Esophagus squamous epithelium (tissue), 5 donors: ENCODE measurements around the gene RAB9A. TPM values are rescaled to one million over a fixed set of nuclear protein-coding genes. Genes with fewer than 3 reads are reported as not detected.
A peak's percentile ranks its signal among the peaks of the same experiment; 100 is the strongest.

ENCODE experiments used
- DNase-seq: peaks from one replicate; lab custom pipeline; 2025; lab: John Stamatoyannopoulos, UW
- H3K27ac ChIP-seq, 4 donors: fragments of 200-600 bp; sonication (generic); one replicate each; pipeline ENCODE4 v1.5.1; 2016 to 2019; ENCODE audit warnings: mild to moderate bottlenecking in 1 of 4
- H3K27me3 ChIP-seq, 4 donors: fragments of 200-600 bp; sonication (generic); 1 replicate in 3 of 4; 2 replicates in 1 of 4; pipeline versions ENCODE4 v1.5.1 to v1.6.0; 2017 to 2021; ENCODE audit warnings: antibody characterized with exemption in 1 of 4
- H3K36me3 ChIP-seq, 3 donors: fragments of 200-600 bp; sonication (generic); one replicate each; pipeline ENCODE4 v1.5.1; 2016 to 2019
- H3K4me1 ChIP-seq, 3 donors: fragments of 200-600 bp; sonication (generic); one replicate each; pipeline ENCODE4 v1.5.1; 2017 to 2019
- H3K4me3 ChIP-seq, 4 donors: fragments of 200-600 bp; sonication (generic); 1 replicate in 3 of 4; 2 replicates in 1 of 4; pipeline ENCODE4 v1.5.1; 2016 to 2019; ENCODE audit warnings: mild to moderate bottlenecking in 2 of 4, moderate library complexity in 1 of 4
- H3K9me3 ChIP-seq, 3 donors: fragments of 200-600 bp; sonication (generic); one replicate each; pipeline ENCODE4 v1.5.1; 2016 to 2019
- CTCF ChIP-seq, 6 experiments: fragments of 450-650 bp in 4 of 6; fragments of 200-600 bp in 2 of 6; sonication (generic) in 2 of 6; IDR thresholded peaks; one replicate each; pipeline ENCODE4 v1.5.1; 2016 to 2019; ENCODE audit warnings: antibody characterized with exemption in 6 of 6, mild to moderate bottlenecking in 4 of 6, moderate library complexity in 4 of 6
- POLR2A ChIP-seq, 4 donors: fragments of 450-650 bp; IDR thresholded peaks; one replicate each; pipeline ENCODE4 v1.6.1; 2017; ENCODE audit warnings: antibody characterized with exemption in 4 of 4, mild to moderate bottlenecking in 4 of 4, moderate library complexity in 3 of 4
- WGBS, 2 donors: methylation state at CpG; one replicate each; pipeline ENCODE4 v1.1.5; 2018; 5-methylcytosine and 5-hydroxymethylcytosine counted together
- intact Hi-C: fragments of 100-400 bp; cut with DNase I; formaldehyde crosslinking; loops from one replicate; pipeline ENCODE4 v1.15.0; 2022
- total RNA-seq, 4 donors: library from RNA; depleted of rRNA; stranded (reverse); fragments of >200 nt; gene quantifications; one replicate each; pipeline ENCODE4 v1.1.0, GENCODE V29; 2016
- donor health status: DM: yes; HTN: yes; CAD: no.

RAB9A gene
- total RNA-seq, 4 donors from 2014 or later, result 24.4 to 28.6 (median 25.8) TPM

- Histone ChIP-seq H3K27me3 (no peaks in the 10 kb centered on the region), H3K27ac (peak within 1 kb of the TSS; percentile 90 to 97 (median 93)), H3K4me1 (peaks cover 0 to 31% (median 9%) of the 10 kb centered on the region in 3 donors), H3K36me3 (peaks cover 0 to 5% (median 0%) of the 10 kb centered on the region in 3 donors), H3K9me3 (no peaks in the 10 kb centered on the region), H3K4me3 (peak within 1 kb of the TSS; percentile 71 to 89 (median 76))
- WGBS, 2 donors, result 0 to 3% methylated on average over 10 to 24 of the region's 75 CpGs
- intact Hi-C loops, result no loop called here
- TF ChIP-seq CTCF (IDR thresholded peaks at IDR 0.05) (no peak), POLR2A (IDR thresholded peaks at IDR 0.05) (peak in 3 of 4 donors; percentile 90 to 97 (median 96))
- peak; percentile 75 for DNase-seq
These were observed 45.6 kb downstream of the RAB9A start, which contains the start of the genes OFD1 and TRAPPC2 for GRCh38 chrX:13734278-13735172. Gene OFD1 (plus strand): TSS chrX:13734748. CDS start chrX:13735072, 324 bp downstream. Gene TRAPPC2 (minus strand): TSS chrX:13734620. CDS start chrX:13719963, 14,657 bp downstream.

DNA sequence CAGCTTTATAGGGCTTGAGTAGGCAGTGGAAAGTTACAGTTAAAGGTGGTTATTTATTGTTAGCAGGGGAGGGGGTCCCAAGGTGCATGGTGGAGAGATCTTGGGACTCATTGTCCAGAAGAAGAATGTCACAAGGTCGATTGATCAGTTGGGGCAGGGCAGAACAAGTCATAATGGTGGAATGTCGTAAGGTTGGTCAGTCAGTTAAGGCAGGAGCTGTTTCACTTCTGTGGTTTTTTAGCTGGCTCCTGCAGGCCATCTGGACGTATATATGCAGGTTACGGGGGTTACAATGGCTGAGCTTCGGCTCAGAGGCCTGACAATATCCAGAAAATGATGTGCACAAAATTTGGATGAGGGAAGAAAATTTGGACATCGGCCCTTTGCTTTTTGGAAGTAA lies 52.8 kb downstream of the RAB9A start:
- Histone ChIP-seq H3K27me3 (no peaks in the 10 kb centered on the region), H3K4me3 (no peak overlapping the region), H3K4me1 (peaks cover 0 to 5% (median 0%) of the 10 kb centered on the region in 3 donors), H3K27ac (no peak overlapping the region), H3K36me3 (peaks cover 0 to 48% (median 0%) of the 10 kb centered on the region in 3 donors), H3K9me3 (no peaks in the 10 kb centered on the region)
- 75 to 76% methylated on average over 6 of the region's 6 CpGs for WGBS, 2 donors
- no peak for DNase-seq
- no peak for TF ChIP-seq POLR2A (IDR thresholded peaks at IDR 0.05)
- TF ChIP-seq CTCF (IDR thresholded peaks at IDR 0.05), result no peak
- intact Hi-C loops, result loop anchor here (5.0 kb wide), 1 partner anchor 84 kb away; no protein-coding TSS in a partner anchor

DNA sequence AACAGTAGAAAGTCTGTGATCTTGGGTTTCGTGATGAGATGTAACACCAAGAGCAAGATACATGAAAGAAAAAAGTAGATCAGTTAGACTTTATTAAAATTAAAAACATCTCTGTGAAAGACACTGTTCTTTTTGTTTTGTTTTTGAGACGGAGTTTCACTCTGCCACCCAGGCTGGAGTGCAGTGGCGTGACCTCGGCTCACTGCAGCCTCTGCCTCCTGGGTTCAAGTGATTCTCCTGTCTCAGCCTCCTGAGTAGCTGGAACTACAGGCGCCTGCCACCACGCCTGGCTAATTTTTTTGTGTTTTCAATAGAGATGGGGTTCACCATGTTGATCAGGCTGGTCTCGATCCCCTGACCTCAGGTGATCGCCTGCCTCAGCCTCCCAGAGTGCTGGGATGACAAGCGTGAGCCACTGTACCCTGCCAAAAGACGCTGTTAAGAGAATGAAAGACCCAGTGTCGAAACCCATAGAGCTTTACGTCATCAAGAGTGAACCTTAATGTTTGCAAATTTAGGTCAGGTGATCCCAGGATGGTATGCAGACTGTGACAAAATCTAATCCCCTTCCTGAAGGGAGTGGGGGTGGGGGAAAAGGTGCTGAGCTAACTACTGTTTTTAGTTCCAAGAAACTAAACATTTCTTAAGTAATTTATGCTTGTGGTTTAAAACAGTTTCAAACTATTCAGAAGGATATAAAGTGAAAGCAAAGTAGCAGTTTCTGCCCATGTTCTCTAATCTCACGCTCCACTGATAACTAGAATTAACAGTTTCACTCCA lies 53.7 kb downstream of the RAB9A start:
- intact Hi-C loops, result loop anchor here (5.0 kb wide), 1 partner anchor 85 kb away; no protein-coding TSS in a partner anchor
- WGBS, 2 donors, result 71 to 72% methylated on average over 8 to 9 of the region's 13 CpGs
- Histone ChIP-seq H3K36me3 (peaks cover 0 to 57% (median 0%) of the 10 kb centered on the region in 3 donors), H3K4me1 (no peaks in the 10 kb centered on the region), H3K27ac (peak overlapping the region in 1 of 4 donors; percentile 29), H3K4me3 (no peak overlapping the region), H3K27me3 (no peaks in the 10 kb centered on the region), H3K9me3 (no peaks in the 10 kb centered on the region)
- no peak for DNase-seq
- no peak for TF ChIP-seq CTCF (IDR thresholded peaks at IDR 0.05)
- no peak for TF ChIP-seq POLR2A (IDR thresholded peaks at IDR 0.05)

DNA sequence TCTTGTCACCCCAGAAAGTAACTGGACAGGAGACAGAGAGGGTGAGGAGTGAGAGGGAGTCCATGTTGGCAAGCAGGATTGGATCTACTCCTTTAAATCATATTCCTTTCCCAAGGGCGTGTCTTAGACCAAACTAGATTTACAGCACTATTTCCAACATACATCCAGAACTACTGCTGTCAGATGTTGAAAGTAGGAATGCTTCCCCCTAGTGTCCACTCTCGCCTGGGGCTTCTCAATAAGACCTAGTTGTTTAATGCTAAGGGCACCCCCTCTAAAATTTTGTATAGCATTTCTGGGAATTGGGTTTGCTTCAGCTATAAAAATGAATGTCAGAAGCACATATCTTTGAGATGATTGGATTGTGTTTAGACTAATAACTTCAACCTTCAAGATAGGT lies 58.9 kb downstream of the RAB9A start:
- DNase-seq, result no peak
- no peaks in the 10 kb centered on the region for H3K27me3 ChIP-seq
- H3K4me3 ChIP-seq, result no peak overlapping the region
- no peaks in the 10 kb centered on the region for H3K9me3 ChIP-seq
- H3K36me3 ChIP-seq, result peaks cover 0 to 61% (median 5%) of the 10 kb centered on the region in 3 donors
- TF ChIP-seq CTCF (IDR thresholded peaks at IDR 0.05) (peak in 5 of 6 experiments; percentile 9 to 40 (median 32)), POLR2A (IDR thresholded peaks at IDR 0.05) (no peak)
- intact Hi-C loops, result no loop called here
- 36 to 40% methylated on average over 1 to 2 of the region's 2 CpGs for WGBS, 2 donors
- H3K27ac ChIP-seq, result no peak overlapping the region
- no peaks in the 10 kb centered on the region for H3K4me1 ChIP-seq
